Measurements from ENCODE around the gene GLI1. TPM values are rescaled to one million over a fixed set of nuclear protein-coding genes. Genes with fewer than 3 reads are reported as not detected.

Gene GLI1
- total RNA-seq, 4 donors from 2014 or later: 0.09 to 0.48 TPM; not detected in 2

GRCh38 chr12:57474862-57475261 lies 15.3 kb downstream of the GLI1 start:
- Histone ChIP-seq H3K4me1 (peaks cover 16 to 28% (median 18%) of the 10 kb centered on the region in 3 donors), H3K36me3 (no peaks in the 10 kb centered on the region), H3K27ac (no peak overlapping the region), H3K27me3 (peaks cover 8 to 97% (median 18%) of the 10 kb centered on the region in 4 donors), H3K4me3 (peak overlapping the region in 3 of 4 donors; percentile 36 to 62 (median 42)), H3K9me3 (no peaks in the 10 kb centered on the region)
- intact Hi-C loops (cut with DNase I): no loop called here
- no peak for DNase-seq
- WGBS, 2 donors: 39 to 62% methylated on average over 6 to 7 of the region's 7 CpGs
- TF ChIP-seq CTCF (IDR thresholded peaks at IDR 0.05): no peak
- TF ChIP-seq POLR2A (IDR thresholded peaks at IDR 0.05): no peak

- no peaks in the 10 kb centered on the region for H3K9me3 ChIP-seq
- H3K27ac ChIP-seq: peak overlapping the region in 1 of 4 donors; percentile 80
- DNase-seq: no peak
- H3K27me3 ChIP-seq: peaks cover 8 to 92% (median 18%) of the 10 kb centered on the region in 4 donors
- peaks cover 16 to 32% (median 18%) of the 10 kb centered on the region in 3 donors for H3K4me1 ChIP-seq
- H3K36me3 ChIP-seq: no peaks in the 10 kb centered on the region
- TF ChIP-seq POLR2A (IDR thresholded peaks at IDR 0.05): no peak
- TF ChIP-seq CTCF (IDR thresholded peaks at IDR 0.05): no peak
- intact Hi-C loops (cut with DNase I): no loop called here
- 21 to 26% methylated on average over 20 to 21 of the region's 84 CpGs for WGBS, 2 donors
- peak overlapping the region; percentile 6 to 62 (median 39) for H3K4me3 ChIP-seq
Measured at GRCh38 chr12:57475271-57476161, 15.9 kb downstream of the GLI1 start.

- TF ChIP-seq POLR2A (IDR thresholded peaks at IDR 0.05): no peak
- TF ChIP-seq CTCF (IDR thresholded peaks at IDR 0.05): peak in 5 of 6 experiments; percentile 18 to 41 (median 25)
- WGBS, 2 donors: 26 to 44% methylated on average over 7 to 11 of the region's 29 CpGs
- no peak for DNase-seq
- no peaks in the 10 kb centered on the region for H3K9me3 ChIP-seq
- peak overlapping the region; percentile 57 to 87 (median 71) for H3K27ac ChIP-seq
- H3K27me3 ChIP-seq: peaks cover 8 to 86% (median 18%) of the 10 kb centered on the region in 4 donors
- H3K36me3 ChIP-seq: no peaks in the 10 kb centered on the region
- peaks cover 16 to 35% (median 18%) of the 10 kb centered on the region in 3 donors for H3K4me1 ChIP-seq
- intact Hi-C loops (cut with DNase I): no loop called here
- H3K4me3 ChIP-seq: peak overlapping the region; percentile 6 to 62 (median 39)
Measured at GRCh38 chr12:57476162-57476992, 16.8 kb downstream of the GLI1 start.

- intact Hi-C loops (cut with DNase I): no loop called here
- DNase-seq: no peak
- H3K27me3 ChIP-seq: peaks cover 8 to 80% (median 18%) of the 10 kb centered on the region in 4 donors
- TF ChIP-seq POLR2A (IDR thresholded peaks at IDR 0.05) (no peak), CTCF (IDR thresholded peaks at IDR 0.05) (no peak)
- peak overlapping the region; percentile 57 to 87 (median 71) for H3K27ac ChIP-seq
- 68 to 74% methylated on average over 12 of the region's 15 CpGs for WGBS, 2 donors
- H3K36me3 ChIP-seq: no peaks in the 10 kb centered on the region
- H3K4me1 ChIP-seq: peaks cover 16 to 35% (median 18%) of the 10 kb centered on the region in 3 donors
- H3K4me3 ChIP-seq: peak overlapping the region; percentile 8 to 62 (median 39)
- H3K9me3 ChIP-seq: no peaks in the 10 kb centered on the region
Measured at GRCh38 chr12:57476993-57477709, 17.6 kb downstream of the GLI1 start.

Data from esophagus squamous epithelium (tissue), 5 donors.